CD4-positive, alpha-beta T cell treated with Interleukin-15 for 4 hours (primary cell): ENCODE measurements around the gene ZFP62.
A peak's percentile ranks its signal among the peaks of the same experiment; 100 is the strongest.
"Not testable (repeated sequence)": the region's sequence is repeated elsewhere in the genome, so short reads cannot be mapped to it uniquely, and the experiment has no call there.

ENCODE experiments used
- DNase-seq: peaks from one replicate; pipeline ENCODE4 v3.0.0-alpha.2; 2020; ENCODE audit warnings: low spot score

ZFP62 gene

DNA sequence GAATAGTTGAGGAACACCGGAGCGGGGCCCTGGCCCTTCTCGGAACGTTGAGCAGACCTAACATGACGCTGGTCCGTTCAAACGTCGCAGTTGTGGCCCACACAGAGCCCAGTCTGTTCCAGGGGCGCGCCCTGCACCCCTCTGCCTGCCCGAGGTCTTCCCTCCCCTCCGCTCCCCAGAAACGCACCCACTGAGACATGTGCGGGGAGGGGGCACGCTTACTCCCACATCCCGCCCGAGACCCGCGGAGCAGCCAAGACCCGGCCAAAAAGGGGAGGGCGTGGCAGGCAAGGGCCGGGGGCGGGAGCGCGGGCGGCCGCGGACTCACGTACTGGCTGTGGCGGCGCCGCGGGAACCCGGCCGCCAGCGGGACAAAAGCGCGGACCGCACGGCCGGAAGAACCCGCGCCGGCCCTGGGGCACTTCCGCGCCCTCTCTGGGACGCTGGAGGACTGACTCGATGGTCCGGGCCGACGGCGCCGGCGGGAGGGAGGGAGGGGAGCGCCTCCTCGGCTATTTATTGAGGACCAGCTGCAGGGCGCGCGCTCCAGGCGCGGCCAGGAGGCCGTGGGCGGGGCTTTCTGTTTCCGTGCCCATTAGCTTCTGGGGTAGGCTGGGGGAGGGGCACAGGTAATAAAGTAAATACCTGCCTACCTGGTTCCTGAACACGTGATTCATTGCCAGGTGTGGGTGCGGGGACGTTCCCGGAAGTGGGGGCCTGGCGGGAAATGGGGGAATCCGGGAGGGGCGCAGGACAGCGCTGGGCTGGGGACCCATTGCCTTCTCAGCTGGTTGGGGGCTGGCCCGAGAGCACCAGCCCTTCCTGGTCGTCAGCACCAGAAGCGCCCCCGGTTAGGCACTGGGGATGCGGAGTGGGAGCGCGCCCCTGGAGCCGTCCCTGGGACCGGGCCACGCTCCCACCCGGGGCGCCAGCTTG lies at the start of gene ZFP62:
Gene ZFP62 (minus strand): TSS at position 390 of the 936 bp plus-strand sequence. CDS start 57 bp downstream, at position 333.
- peak; percentile 92 for DNase-seq

GRCh38 chr5:180910735-180911134 lies 49.7 kb upstream of the ZFP62 start:
- DNase-seq: no peak

- DNase-seq: no peak
Observed at GRCh38 chr5:180910182-180910581, 49.1 kb upstream of the ZFP62 start.

- no peak for DNase-seq
Observed at GRCh38 chr5:180909782-180910181, 48.7 kb upstream of the ZFP62 start.

- no peak for DNase-seq
Observed at GRCh38 chr5:180908998-180909731, 48.1 kb upstream of the ZFP62 start.

- no peak for DNase-seq
Observed at GRCh38 chr5:180908400-180908799, 47.3 kb upstream of the ZFP62 start.

DNA sequence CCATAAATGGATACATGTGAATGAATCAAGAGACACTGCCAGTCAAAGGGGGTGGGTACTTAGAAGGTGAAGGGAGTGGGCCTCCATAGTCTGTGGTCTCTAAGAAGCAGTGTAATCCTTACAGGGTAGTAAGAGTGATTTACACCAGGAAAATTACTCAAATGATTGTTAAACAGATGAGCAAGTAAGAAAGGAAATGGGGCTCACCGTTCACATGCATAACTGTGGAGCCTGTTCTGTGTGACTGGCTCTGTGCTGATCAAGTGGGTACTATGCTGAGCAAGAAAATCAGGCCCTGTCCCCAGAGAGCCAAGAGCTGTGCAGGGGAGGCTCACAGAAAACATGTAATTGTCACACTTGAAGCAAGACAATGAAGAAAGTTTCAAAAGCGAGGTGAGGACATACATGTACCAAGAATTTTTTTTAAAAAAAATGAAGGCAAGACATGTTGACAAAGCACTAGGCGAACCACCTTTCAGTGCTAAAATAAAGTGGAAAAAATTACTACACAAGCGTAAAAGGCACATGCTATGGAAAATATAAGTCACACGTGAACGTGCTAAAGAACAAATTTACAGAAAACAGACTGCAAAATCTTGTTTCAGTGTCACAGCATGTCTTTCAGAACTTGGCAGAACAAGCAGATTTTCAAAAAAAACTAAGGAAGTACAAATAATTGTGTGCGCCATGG lies 40.4 kb upstream of the ZFP62 start:
- DNase-seq: no peak

GRCh38 chr5:180900178-180900577 lies 39.1 kb upstream of the ZFP62 start:
- no peak for DNase-seq

DNA sequence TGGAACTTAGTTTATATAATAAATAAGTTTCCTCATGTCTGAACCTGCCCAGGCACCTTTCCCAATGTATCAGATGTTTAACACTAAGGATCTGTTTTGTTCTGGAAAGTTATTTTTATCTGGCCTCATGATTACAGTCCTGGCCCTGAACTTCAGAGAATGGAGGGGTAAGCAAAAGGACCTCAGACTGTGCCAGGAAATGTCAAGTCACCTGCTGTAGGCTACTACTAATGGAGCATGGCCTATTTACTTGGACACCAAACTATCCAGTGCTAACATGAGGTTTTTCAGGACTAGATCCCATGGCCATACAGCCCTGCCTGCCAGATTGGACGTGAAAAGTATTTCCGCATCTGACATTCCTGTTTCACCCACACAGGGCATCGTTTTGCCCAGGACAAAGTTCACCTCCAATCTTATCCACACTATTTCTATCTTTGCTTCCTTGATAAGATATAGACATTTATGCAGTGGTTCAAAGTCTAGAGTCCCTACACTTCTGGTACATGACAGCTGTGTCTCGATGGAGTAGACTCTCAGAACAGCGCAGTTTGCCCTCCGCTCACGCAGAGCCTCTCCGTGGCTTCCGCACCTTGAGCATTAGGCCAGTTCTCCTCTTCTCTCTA lies 37.7 kb upstream of the ZFP62 start, which contains the start of gene BTNL8:
Gene BTNL8 (plus strand): TSS at position 539 of the 626 bp plus-strand sequence. CDS start 152 bp downstream, outside the sequence.
- DNase-seq: no peak

DNA sequence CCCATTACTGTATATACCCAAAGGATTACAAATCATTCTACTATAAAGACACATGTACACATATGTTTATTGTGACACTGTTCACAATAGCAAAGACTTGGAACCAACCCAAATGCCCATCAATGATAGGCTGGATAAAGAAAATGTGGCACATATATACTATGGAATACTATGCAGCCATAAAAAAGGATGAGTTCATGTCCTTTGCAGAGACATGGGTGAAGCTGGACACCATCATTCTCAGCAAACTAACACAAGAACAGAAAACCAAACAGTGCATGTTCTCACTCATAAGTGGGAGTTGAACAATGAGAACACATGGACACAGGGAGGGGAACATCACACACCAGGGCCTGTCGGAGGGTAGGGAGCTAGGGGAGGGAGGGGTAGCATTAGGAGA lies 34.3 kb upstream of the ZFP62 start:
- DNase-seq: not testable (repeated sequence)

DNA sequence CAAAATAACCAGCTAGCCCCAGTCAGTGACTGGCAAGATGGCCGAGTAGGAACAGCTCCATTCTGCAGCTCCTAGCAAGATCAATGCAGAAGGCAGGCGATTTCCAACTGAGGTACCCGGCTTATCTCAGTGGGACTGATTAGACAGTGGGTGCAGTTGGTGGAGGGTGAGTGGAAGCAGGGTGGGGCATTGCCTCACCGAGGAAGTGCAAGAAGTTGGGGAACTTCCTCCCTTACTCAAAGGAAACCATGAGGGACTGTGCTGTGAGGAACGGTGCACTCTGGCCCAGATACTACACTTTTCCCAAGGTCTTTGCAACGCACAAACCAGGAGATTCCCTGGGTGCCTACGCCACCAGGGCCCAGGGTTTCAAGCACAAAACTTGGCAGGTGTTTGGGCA lies 28.3 kb upstream of the ZFP62 start:
- DNase-seq: no peak

- not testable (repeated sequence) for DNase-seq
Observed at GRCh38 chr5:180885845-180886529, 24.9 kb upstream of the ZFP62 start.

DNA sequence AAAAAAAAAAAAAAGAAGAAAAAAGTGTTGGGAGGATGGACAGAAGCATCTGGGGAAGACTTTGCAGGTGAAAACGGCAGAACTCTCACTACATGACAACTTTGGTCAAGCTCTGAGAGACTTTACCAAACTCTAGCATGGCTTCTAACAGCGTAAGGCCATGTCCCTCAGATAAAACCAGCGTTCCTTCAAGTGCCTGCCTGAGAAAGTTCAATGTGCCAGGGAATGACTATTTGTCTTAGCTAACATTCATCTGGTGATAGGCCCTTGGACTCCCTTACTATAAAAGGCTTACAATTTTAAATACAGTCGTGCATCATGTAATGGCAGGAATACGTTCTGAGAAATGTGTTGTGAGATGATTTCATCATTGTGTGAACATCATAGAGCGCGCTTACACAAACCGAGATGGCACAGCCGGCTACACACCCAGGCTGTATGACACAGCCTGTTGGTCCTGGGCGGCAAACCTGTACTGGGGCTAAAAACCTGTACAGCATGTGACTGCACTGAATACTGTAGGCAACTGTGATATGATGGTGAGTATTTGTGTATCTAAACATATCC lies 14.9 kb upstream of the ZFP62 start:
- no peak for DNase-seq

GRCh38 chr5:180874804-180875582 lies 13.9 kb upstream of the ZFP62 start:
- DNase-seq: no peak

DNA sequence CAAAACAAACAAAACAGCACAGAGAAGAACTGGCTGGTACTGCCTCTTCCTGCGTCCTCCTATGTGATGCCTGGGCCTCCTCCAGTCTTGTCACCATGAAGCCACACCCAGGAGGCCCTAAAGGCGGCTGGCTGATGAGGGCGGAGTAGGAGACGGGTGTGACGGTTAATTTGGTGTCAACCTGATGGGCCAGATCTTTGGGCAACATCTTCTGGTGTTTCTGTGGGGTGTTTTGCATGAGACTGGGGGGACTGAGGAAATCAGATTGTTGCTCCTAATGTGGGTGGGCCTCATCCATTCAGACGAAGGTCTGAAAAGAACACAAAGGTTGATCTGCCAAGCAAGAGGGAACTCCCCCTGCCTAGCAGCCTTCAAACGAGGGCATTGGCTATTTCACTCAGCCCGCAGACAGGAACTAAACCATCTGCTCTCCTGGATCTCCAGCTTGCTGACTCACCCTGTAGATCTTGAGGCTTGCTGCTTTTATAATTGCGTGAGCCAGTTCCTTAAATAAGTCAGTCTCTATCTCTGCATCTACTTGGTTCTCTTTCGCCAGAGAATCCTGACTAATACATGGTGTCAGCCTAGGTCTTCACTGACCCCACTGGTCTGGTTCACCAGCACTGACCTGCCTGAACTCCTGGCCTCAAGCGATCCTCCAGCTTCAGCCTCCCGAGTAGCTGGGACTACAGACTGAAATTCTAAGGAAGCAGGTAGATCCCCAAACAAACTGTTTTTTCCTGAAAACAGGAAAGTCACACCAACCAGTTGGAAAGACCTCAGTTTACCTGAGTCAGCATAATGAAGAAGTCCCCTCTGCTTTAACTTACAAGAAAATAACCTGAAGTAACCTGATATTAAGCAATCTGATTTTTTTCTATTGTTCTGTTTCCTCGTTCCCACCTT lies 12.8 kb upstream of the ZFP62 start:
- DNase-seq: peak; percentile 8

GRCh38 chr5:180872419-180872818 lies 11.3 kb upstream of the ZFP62 start:
- no peak for DNase-seq

GRCh38 chr5:180870276-180871068 lies 9.4 kb upstream of the ZFP62 start:
- DNase-seq: no peak

DNA sequence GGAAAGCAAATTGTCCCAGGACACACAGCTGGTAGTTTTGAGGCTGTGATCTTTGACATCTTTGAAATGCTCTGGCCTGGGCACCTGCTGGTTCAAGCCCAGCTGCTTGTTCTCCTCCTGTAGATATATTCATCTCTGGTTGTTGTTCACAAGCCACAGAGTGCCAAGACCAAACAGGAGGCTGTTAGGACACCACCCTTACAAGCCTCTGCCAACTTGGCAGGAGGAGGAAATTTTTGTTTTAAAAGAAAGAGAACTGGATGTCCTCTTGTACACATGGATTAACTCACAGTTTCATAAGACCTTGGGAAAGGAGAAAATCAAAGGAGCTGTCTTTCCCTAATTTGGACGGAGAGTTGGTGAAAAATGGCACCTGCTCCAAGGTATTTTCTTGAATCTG lies 8.5 kb upstream of the ZFP62 start:
- no peak for DNase-seq
